ENCODE measurements around the gene RAMP1.

Gene RAMP1

DNA sequence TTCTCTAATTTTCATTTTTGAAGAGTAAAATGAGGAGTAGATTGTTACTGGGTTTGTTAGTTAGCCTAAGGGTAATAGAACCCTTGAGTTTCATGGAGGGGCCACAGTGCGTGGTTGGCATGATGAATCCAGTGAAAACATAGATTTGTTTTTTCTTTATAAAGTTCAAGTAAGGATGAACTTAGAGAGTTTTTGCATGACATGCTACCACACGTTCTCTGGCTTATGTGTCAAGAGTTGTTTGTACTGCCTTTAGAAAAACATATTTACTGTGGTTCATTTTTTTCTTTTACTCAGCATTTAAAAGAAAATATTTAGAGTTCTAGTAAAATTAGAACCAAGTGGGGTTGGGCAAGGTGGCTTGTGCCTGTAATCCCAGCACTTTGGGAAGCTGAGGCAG lies 39.0 kb upstream of the RAMP1 start:
- no peaks in the 10 kb centered on the region for H3K36me3 ChIP-seq (ENCODE audit: control insufficient read depth, insufficient read depth, low read length)
- H3K4me3 ChIP-seq (replicated peaks; ENCODE audit: low read depth, low read length) = no peak overlapping the region
- no peak for DNase-seq (ENCODE audit: extremely low read depth, insufficient read length)
- TF ChIP-seq, protein P1, sequence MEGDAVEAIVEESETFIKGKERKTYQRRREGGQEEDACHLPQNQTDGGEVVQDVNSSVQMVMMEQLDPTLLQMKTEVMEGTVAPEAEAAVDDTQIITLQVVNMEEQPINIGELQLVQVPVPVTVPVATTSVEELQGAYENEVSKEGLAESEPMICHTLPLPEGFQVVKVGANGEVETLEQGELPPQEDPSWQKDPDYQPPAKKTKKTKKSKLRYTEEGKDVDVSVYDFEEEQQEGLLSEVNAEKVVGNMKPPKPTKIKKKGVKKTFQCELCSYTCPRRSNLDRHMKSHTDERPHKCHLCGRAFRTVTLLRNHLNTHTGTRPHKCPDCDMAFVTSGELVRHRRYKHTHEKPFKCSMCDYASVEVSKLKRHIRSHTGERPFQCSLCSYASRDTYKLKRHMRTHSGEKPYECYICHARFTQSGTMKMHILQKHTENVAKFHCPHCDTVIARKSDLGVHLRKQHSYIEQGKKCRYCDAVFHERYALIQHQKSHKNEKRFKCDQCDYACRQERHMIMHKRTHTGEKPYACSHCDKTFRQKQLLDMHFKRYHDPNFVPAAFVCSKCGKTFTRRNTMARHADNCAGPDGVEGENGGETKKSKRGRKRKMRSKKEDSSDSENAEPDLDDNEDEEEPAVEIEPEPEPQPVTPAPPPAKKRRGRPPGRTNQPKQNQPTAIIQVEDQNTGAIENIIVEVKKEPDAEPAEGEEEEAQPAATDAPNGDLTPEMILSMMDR (IDR thresholded peaks at IDR 0.05; ENCODE audit: insufficient read depth, low read length, poor library complexity, severe bottlenecking) = no peak
- no peaks in the 10 kb centered on the region for H3K27me3 ChIP-seq (replicated peaks; ENCODE audit: control insufficient read depth, insufficient read depth, low read length)

DNA sequence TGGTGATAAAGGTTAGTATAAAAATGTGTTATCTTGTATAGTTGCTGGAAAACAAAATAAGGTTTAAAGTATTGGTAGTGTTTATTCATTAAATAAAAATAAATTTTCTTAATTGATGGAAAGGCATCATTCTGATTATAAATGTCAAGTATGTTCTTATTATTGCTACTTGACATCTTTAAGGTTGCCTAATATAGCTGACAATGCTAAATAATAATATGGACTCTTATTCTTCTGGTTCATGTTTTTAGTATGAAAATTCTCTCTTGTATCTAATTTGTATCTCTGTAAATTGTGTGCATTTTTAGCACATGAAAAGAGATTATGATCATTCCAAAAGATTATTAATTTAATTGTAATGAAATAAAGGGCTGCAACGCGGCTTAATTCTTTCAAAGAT lies 35.9 kb upstream of the RAMP1 start:
- no peak for DNase-seq (ENCODE audit: extremely low read depth, insufficient read length)
- no peak overlapping the region for H3K4me3 ChIP-seq (replicated peaks; ENCODE audit: low read depth, low read length)
- TF ChIP-seq, protein P1 (IDR thresholded peaks at IDR 0.05; ENCODE audit: insufficient read depth, low read length, poor library complexity, severe bottlenecking) = no peak
- H3K36me3 ChIP-seq (ENCODE audit: control insufficient read depth, insufficient read depth, low read length) = no peaks in the 10 kb centered on the region
- no peaks in the 10 kb centered on the region for H3K27me3 ChIP-seq (replicated peaks; ENCODE audit: control insufficient read depth, insufficient read depth, low read length)

DNA sequence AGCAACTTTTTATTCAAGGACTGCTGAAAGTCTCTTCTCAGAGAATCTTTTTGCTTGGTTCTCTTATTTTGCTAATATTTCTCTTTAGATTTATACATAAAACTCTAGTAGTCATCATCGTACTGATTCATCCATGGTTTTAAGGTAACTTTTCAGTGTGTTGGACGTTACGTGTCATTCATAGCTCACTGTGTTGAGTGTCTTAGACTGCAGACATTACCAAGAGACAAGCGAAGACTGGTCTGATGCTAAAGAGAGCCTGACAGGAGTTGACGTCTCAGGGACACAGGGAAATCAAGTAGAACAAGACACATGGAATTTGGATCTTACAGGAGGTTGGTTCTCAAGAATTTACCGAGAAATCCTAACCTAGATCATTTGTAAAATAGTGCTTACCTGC lies 35.3 kb upstream of the RAMP1 start:
- TF ChIP-seq, protein P1 (IDR thresholded peaks at IDR 0.05; ENCODE audit: insufficient read depth, low read length, poor library complexity, severe bottlenecking) = no peak

DNA sequence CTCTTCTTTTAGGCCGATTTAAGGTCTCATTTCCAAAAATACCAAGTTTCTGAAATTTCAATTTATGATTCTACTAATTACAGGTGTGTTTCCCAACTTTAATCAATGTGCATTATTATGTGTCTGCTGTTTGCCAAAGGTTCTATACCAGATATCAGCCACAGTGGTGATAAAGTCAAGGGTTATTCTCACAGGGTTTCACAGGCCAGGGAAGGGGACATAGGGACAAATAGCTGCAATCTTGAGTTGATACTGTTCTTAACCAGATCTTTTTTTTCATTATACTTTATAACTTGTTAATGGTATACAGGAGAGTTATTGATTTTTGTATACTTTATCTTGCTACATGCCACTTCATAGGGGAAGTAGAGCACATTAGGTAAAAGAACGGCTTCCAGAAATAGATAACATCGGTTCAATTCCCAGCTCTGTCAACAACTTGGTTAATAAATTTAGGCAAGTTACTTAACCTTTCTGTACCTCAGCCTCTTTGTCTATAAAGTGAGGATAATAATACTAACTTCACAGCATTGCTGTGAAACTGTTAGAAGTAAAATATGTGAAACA lies 31.9 kb upstream of the RAMP1 start:
- H3K4me3 ChIP-seq (replicated peaks; ENCODE audit: low read depth, low read length) = no peak overlapping the region
- H3K27me3 ChIP-seq (replicated peaks; ENCODE audit: control insufficient read depth, insufficient read depth, low read length) = no peaks in the 10 kb centered on the region; the same call in 1 of the 2 replicates
- TF ChIP-seq, protein P1 (IDR thresholded peaks at IDR 0.05; ENCODE audit: insufficient read depth, low read length, poor library complexity, severe bottlenecking) = no peak
- no peak for DNase-seq (ENCODE audit: extremely low read depth, insufficient read length)
- H3K36me3 ChIP-seq (ENCODE audit: control insufficient read depth, insufficient read depth, low read length) = no peaks in the 10 kb centered on the region

More for the DNA sequence above, 35.3 kb upstream of the RAMP1 start:
- DNase-seq (ENCODE audit: extremely low read depth, insufficient read length) = no peak
- Histone ChIP-seq H3K4me3 (replicated peaks; ENCODE audit: low read depth, low read length) (no peak overlapping the region), H3K36me3 (ENCODE audit: control insufficient read depth, insufficient read depth, low read length) (no peaks in the 10 kb centered on the region), H3K27me3 (replicated peaks; ENCODE audit: control insufficient read depth, insufficient read depth, low read length) (no peaks in the 10 kb centered on the region)

DNA sequence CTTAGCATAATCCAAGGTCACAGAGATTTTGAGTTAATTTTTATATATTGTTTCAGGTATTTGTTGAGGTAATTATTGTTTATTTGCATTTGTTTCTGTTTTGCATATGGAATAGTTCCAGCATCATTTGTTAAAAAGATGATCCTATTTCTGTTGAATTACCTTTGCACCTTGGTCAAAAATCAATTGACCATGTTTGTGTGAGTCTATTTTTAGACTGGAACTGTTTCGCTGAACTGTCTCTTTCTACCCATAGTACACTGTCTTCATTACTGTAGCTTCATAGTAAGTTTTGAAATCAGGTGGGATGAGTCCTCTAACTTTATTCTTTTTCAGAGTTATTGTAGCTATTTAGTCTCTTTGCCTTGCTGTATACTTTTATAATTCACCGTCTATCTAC lies 28.9 kb upstream of the RAMP1 start:
- H3K36me3 ChIP-seq (ENCODE audit: control insufficient read depth, insufficient read depth, low read length) = no peaks in the 10 kb centered on the region
- no peaks in the 10 kb centered on the region; the same call in 1 of the 2 replicates for H3K27me3 ChIP-seq (replicated peaks; ENCODE audit: control insufficient read depth, insufficient read depth, low read length)
- no peak overlapping the region for H3K4me3 ChIP-seq (replicated peaks; ENCODE audit: low read depth, low read length)
- TF ChIP-seq, protein P1 (IDR thresholded peaks at IDR 0.05; ENCODE audit: insufficient read depth, low read length, poor library complexity, severe bottlenecking) = no peak
- DNase-seq (ENCODE audit: extremely low read depth, insufficient read length) = no peak

DNA sequence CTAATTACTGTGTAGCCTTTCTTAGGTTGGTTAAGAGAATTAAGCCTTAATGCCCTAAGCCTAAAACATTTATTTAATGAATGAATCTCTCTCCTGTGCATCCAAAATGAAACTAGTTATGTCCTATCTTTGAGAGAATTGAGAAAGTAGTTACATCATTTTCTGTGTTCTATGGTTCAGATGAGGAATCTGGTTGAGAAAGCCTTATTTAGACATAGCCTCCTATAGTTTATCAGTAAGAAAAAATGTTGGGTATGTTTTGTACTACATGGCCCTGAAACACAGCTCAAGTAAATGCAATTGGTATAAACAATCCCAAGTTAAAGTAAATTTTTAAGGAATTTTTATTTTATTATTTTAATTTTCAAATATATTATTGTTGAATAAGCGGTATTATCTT lies 25.9 kb upstream of the RAMP1 start:
- DNase-seq (ENCODE audit: extremely low read depth, insufficient read length) = no peak
- H3K36me3 ChIP-seq (ENCODE audit: control insufficient read depth, insufficient read depth, low read length) = no peaks in the 10 kb centered on the region
- H3K27me3 ChIP-seq (replicated peaks; ENCODE audit: control insufficient read depth, insufficient read depth, low read length) = no peaks in the 10 kb centered on the region; the same call in 1 of the 2 replicates
- no peak overlapping the region for H3K4me3 ChIP-seq (replicated peaks; ENCODE audit: low read depth, low read length)
- TF ChIP-seq, protein P1 (IDR thresholded peaks at IDR 0.05; ENCODE audit: insufficient read depth, low read length, poor library complexity, severe bottlenecking) = no peak
